Activated T-cell treated with anti-CD3 and anti-CD28 coated beads for 24 hours (primary cell): Measurements from ENCODE around the gene PPP3R1.

Experiments
- DNase-seq: peaks from one replicate; pipeline ENCODE4 v3.0.0-alpha.2; 2020; ENCODE audit warnings: low read depth

The PPP3R1 gene

GRCh38 chr2:68230241-68231060, 21.9 kb downstream of the PPP3R1 start:
- DNase-seq: no peak

- no peak for DNase-seq
Measured at GRCh38 chr2:68226794-68227193, 25.5 kb downstream of the PPP3R1 start.

GRCh38 chr2:68225119-68225632, 27.2 kb downstream of the PPP3R1 start:
- no peak for DNase-seq

GRCh38 chr2:68223419-68223818, 28.9 kb downstream of the PPP3R1 start:
- no peak for DNase-seq

- no peak for DNase-seq
Measured at GRCh38 chr2:68222287-68222686, 30.0 kb downstream of the PPP3R1 start.

GRCh38 chr2:68218343-68218901, 33.9 kb downstream of the PPP3R1 start:
- DNase-seq: no peak

- no peak for DNase-seq
Measured at GRCh38 chr2:68217729-68218128, 34.6 kb downstream of the PPP3R1 start.

GRCh38 chr2:68216454-68217310, 35.6 kb downstream of the PPP3R1 start:
- DNase-seq: no peak

- no peak for DNase-seq
Measured at GRCh38 chr2:68214381-68214780, 38.0 kb downstream of the PPP3R1 start.

GRCh38 chr2:68206793-68207192, 45.5 kb downstream of the PPP3R1 start:
- no peak for DNase-seq

- no peak for DNase-seq
Measured at GRCh38 chr2:68203587-68203986, 48.7 kb downstream of the PPP3R1 start.

GRCh38 chr2:68200157-68200787, 52.1 kb downstream of the PPP3R1 start:
- no peak for DNase-seq

- no peak for DNase-seq
Measured at GRCh38 chr2:68196120-68196716, 56.1 kb downstream of the PPP3R1 start.

- no peak for DNase-seq
Measured at GRCh38 chr2:68195096-68195495, 57.2 kb downstream of the PPP3R1 start.

- DNase-seq: no peak
Measured at GRCh38 chr2:68193787-68194372, 58.5 kb downstream of the PPP3R1 start.

GRCh38 chr2:68193144-68193543, 59.2 kb downstream of the PPP3R1 start:
- no peak for DNase-seq

GRCh38 chr2:68190991-68191731, 61.2 kb downstream of the PPP3R1 start:
- DNase-seq: no peak

- DNase-seq: no peak
Measured at GRCh38 chr2:68189991-68190784, 62.1 kb downstream of the PPP3R1 start.

- no peak for DNase-seq
Measured at GRCh38 chr2:68188831-68189230, 63.5 kb downstream of the PPP3R1 start.

GRCh38 chr2:68187329-68187728, 65.0 kb downstream of the PPP3R1 start:
- DNase-seq: no peak
